Stimulated activated CD4-positive, alpha-beta T cell treated with anti-CD3 and anti-CD28 coated beads, Interleukin-4, amount 100 ng/mL, for 4 hours (primary cell): ENCODE results near the gene GPR65.

Source experiments
- DNase-seq, 2 experiments: peaks; one replicate each; pipeline ENCODE4 v3.0.0-alpha.2; 2020

Gene GPR65

GRCh38 chr14:88043529-88044443, 38.9 kb downstream of the GPR65 start:
- no peak for DNase-seq

DNA sequence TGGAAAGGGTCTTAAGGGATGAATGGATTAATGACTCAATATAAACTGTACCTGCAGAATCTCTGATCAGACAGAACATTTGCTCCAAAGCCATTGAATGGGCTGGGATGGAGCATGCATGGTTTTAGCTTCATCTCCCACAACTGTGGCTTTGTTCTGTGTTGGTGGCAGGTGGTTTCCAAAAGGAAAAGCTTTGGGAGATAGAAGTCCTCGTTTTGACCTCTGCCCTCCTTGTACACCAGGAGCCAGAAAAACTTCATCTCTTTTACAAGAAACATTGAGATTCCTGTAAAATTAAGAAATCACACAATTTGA, 39.5 kb downstream of the GPR65 start:
- DNase-seq = no peak

DNA sequence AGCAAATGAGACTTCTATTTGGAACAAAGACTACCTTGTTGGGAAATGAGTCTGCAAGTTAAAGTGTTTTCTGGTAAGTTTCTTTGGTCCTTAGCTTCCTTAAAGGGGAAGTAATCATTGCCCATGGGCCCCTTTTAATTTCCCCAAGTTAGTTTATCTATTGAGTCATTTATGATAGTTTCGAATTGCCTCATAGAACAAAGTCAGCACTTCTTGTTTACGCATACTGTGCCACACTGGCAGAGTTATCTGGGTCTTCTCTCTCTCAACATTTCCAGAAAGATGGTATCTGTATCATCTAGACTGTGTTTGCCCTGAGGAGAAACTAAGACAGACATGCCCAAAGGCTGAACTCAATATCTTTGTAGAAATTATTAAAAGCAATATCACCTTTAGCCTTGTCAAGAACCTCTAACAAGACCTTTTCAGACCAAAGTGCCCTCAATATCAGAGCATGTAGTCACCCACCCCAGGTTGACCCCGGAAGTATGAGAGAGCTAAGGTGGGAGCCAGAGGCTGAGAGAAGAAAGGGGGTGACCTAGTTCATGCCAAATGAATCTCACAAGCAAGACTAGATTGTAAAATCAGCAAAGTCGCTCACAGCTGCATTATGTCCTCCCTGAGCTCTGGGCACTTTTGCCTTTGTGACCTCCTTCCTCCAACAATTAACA, 40.0 kb downstream of the GPR65 start:
- no peak for DNase-seq

DNA sequence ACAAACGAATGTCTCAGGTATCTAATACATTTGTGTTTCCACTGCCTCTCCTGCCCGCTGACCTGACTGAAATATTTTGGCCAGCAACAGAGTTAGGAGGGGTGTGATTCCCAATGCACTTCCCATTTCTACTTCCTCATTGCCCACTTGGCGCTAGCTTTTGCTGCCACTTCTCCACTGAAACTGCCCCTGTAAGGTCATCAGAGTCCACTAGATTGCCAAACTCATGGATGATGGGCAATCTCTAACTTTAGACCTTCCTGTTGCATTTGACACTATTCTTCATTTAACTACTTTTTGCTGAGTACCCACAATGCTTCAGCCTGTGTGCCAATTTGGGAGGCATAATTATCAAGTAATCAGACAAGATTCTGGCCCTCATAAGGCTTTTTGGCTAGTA, 40.8 kb downstream of the GPR65 start:
- no peak for DNase-seq

DNA sequence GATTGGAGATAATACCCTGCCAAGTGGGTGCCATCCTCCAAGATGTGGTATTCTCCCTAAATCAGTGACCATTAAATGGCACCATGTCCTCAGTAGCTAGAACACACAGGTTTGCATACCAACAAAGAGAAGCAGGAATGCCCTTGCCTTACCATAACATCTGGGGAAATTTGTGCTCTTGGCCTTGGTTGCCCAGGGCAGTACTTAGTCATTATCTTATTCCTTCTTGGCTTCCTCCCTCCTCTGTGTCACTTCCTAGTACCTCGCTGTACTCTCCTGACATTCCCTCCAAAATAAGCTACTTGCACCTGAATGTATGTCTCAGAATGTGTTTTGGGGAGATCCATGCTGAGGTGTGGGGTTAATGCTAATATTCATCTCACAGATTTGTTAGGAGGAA, 43.4 kb downstream of the GPR65 start:
- DNase-seq = no peak

- no peak for DNase-seq
Measured at GRCh38 chr14:88049266-88049665, 44.3 kb downstream of the GPR65 start.

DNA sequence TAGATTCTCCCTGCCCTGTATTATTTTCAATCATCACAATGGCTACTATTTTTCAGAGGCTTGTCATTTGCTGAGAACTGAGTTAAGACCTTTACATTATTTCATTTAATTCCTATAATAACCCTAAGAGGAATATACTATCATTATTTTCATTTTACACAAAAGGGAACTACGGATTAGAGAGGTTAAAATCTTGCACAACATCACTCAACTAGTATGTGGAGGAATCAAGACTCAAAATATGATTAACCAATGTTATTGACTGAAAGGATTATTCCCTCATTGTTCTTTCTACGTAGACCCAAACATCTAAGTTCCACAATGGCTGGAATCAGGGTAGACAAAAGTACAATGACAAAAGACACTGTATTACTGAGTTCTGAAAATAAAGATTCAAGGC, 45.0 kb downstream of the GPR65 start:
- DNase-seq = no peak

- no peak for DNase-seq
Measured at GRCh38 chr14:88060576-88060975, 55.6 kb downstream of the GPR65 start.

DNA sequence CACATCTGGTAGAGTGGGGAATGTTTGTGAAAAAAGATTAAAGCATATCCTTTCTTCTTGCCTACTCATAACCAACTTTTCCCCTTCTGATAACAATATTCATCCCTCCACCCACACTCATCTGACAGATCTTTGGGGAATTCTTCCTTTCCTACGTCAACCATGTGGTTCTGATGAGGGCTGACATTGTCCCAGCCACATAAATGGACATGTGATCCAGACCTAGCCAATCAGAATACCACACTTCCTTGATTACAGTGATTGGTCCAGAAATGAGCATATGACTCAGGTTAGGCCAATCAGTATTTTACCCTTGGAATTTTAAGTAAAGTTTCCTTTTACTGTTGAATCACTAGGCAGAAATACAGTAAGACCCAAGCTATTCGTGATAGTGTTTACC, 58.9 kb downstream of the GPR65 start:
- DNase-seq = no peak
